SK-N-MC (cell line): ENCODE measurements around the gene GRIK2.
"Not testable (repeated sequence)": the region's sequence is repeated elsewhere in the genome, so short reads cannot be mapped to it uniquely, and the experiment has no call there.

Experiments used
- DNase-seq: peaks from one replicate; pipeline ENCODE4 v3.0.0-alpha.2; 2011; ENCODE audit warnings: low read depth, low spot score
- H3K27ac ChIP-seq: fragments of 200-600 bp; sonication (generic); 2 replicates; pipeline ENCODE4 v1.5.1; 2016; ENCODE audit warnings: mixed run types
- H3K36me3 ChIP-seq: fragments of 200-600 bp; sonication (generic); 2 replicates; pipeline ENCODE4 v1.6.1; 2017; ENCODE audit warnings: antibody characterized with exemption, low read length, mixed read lengths; ENCODE audit not compliant: insufficient read depth
- H3K4me3 ChIP-seq: fragments of 200-600 bp; sonication (generic); 2 replicates; pipeline ENCODE4 v1.5.1; 2016
- H3K9ac ChIP-seq: fragments of 200-600 bp; sonication (generic); 2 replicates; pipeline ENCODE4 v1.8.0; 2017; ENCODE audit warnings: mixed run types, mixed read lengths; ENCODE audit not compliant: insufficient read length
- H3K9me3 ChIP-seq: fragments of 200-600 bp; sonication (generic); 2 replicates; pipeline ENCODE4 v1.6.1; 2017; ENCODE audit warnings: low read depth, mild to moderate bottlenecking, antibody characterized with exemption, low read length, moderate library complexity, mixed read lengths
- EZH2 ChIP-seq: fragments of 200-600 bp; sonication (generic); IDR thresholded peaks from one replicate; pipeline ENCODE4 v1.6.1; 2017; ENCODE audit warnings: antibody characterized with exemption
- FOXP2 ChIP-seq: optimal IDR thresholded peaks from 2 replicates; pipeline ENCODE3; 2011; ENCODE audit warnings: mild to moderate bottlenecking, moderate library complexity; ENCODE audit not compliant: insufficient read depth; ENCODE audit errors: extremely low read length, control extremely low read depth
- POLR2AphosphoS5 ChIP-seq: IDR thresholded peaks from 2 replicates; pipeline ENCODE4 v1.6.1; 2012; ENCODE audit warnings: mild to moderate bottlenecking, low read depth, low read length, borderline replicate concordance

GRIK2 gene

GRCh38 chr6:102085257-102085656 is 691.7 kb downstream of the GRIK2 start:
- TF ChIP-seq EZH2 (no peak), POLR2AphosphoS5 (no peak), FOXP2 (no peak)
- DNase-seq = no peak
- Histone ChIP-seq H3K9ac (no peak overlapping the region), H3K4me3 (no peak overlapping the region), H3K27ac (no peak overlapping the region), H3K9me3 (no peaks in the 10 kb centered on the region), H3K36me3 (no peaks in the 10 kb centered on the region)

DNA sequence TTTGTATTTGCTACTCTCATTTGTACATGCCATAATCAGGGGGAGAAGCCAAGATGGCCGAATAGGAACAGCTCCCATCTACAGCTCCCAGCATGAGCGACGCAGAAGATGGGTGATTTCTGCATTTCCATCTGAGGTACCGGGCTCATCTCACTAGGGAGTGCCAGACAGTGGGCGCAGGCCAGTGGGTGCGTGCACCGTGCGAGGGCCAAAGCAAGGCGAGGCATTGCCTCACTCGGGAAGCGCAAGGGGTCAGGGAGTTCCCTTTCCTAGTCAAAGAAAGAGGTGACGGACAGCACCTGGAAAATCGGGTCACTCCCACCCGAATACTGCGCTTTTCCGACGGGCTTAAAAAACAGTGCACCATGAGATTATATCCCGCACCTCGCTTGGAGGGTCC is 694.7 kb downstream of the GRIK2 start:
- DNase-seq, H3K4me3 ChIP-seq: not testable (repeated sequence)

GRCh38 chr6:102114402-102114801 is 720.9 kb downstream of the GRIK2 start:
- no peak overlapping the region for H3K9ac ChIP-seq
- DNase-seq = no peak
- TF ChIP-seq EZH2 (no peak), POLR2AphosphoS5 (no peak), FOXP2 (no peak)
- no peak overlapping the region for H3K4me3 ChIP-seq
- no peak overlapping the region for H3K27ac ChIP-seq
- H3K9me3 ChIP-seq = 0 out of 2 replicates have a peak, but pooled peaks cover 3% of the 10 kb centered on the region
- no peaks in the 10 kb centered on the region for H3K36me3 ChIP-seq

More for the DNA sequence above, 694.7 kb downstream of the GRIK2 start:
- not testable (repeated sequence) for H3K9me3 ChIP-seq, H3K36me3 ChIP-seq, H3K27ac ChIP-seq, H3K9ac ChIP-seq

GRCh38 chr6:102115911-102116310 is 722.4 kb downstream of the GRIK2 start:
- no peak for DNase-seq
- Histone ChIP-seq H3K36me3 (no peaks in the 10 kb centered on the region), H3K9ac (no peak overlapping the region), H3K27ac (no peak overlapping the region), H3K4me3 (no peak overlapping the region), H3K9me3 (0 out of 2 replicates have a peak, but pooled peaks cover 3% of the 10 kb centered on the region)
- TF ChIP-seq FOXP2 (no peak), POLR2AphosphoS5 (no peak), EZH2 (no peak)

DNA sequence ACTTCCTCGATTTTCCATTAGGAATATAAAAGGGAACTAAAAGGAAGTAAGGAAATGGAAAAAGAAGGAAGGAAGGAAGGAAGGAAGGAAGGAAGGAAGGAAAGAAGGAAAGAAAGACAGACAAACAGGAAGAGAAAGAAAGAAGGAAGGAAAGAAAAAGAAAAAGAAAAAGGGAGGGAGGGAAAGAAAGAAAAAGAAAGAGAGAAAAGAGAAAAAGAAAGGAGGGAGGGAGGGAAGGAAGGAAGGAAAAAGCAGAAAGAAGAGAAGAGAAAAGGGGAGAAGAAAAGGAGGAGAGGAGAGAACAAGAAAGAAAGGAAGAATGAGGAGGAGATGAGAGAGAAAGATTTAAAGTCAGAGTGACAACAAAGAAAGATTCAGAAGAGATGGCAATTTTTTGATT is 724.5 kb downstream of the GRIK2 start:
- Histone ChIP-seq H3K9me3 (0 out of 2 replicates have a peak, but pooled peaks cover 3% of the 10 kb centered on the region), H3K9ac (no peak overlapping the region), H3K36me3 (no peaks in the 10 kb centered on the region), H3K4me3 (no peak overlapping the region), H3K27ac (no peak overlapping the region)
- DNase-seq = no peak
- no peak for TF ChIP-seq EZH2
- no peak for TF ChIP-seq FOXP2
- no peak for TF ChIP-seq POLR2AphosphoS5
